ENCODE measurements around the gene STXBP6.
"Not testable (repeated sequence)": the region's sequence is repeated elsewhere in the genome, so short reads cannot be mapped to it uniquely, and the experiment has no call there.

The STXBP6 gene

DNA sequence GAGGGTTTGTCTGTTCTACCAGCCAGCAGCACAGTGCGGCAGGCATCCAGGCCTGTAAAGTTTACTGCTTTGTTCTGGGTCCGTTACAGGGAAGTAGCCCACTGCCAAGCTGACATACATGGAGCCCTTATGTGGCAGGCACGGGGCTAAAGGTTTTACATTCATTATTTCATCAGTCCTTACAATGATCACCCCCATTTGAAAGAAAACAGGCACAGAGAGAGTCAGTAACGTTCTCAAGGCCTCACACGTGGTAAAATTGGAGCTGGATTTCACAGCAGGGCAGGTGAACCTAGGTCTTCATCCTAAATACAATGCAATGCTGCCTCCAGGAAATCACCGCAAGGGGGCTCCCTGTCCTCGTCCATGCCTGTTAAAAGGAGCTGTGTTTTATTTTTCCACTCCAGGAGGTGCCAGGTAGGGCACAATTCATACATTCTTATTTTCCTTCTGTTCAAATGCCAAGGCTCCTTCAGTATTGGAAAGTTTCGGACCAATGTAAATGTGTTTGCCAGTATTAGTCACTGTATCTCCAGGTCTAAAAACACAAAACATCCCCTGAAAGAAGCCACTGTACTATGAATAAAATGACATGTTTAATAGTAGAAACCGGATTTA is 243.8 kb downstream of the STXBP6 start:
- ChIA-PET CTCF (interaction anchor here (0.8 to 6.2 kb wide), 6 partner anchors 10 to 346 kb away, joined by 3 to 49 read pairs (median 6); no protein-coding TSS in a partner anchor), POLR2A (no interaction called here)
- peak; percentile 5 for DNase-seq (ENCODE audit: low read depth, low spot score)
- no peak overlapping the region for H3K4me3 ChIP-seq (ENCODE audit: low read depth, low read length)
- TF ChIP-seq, protein P1, sequence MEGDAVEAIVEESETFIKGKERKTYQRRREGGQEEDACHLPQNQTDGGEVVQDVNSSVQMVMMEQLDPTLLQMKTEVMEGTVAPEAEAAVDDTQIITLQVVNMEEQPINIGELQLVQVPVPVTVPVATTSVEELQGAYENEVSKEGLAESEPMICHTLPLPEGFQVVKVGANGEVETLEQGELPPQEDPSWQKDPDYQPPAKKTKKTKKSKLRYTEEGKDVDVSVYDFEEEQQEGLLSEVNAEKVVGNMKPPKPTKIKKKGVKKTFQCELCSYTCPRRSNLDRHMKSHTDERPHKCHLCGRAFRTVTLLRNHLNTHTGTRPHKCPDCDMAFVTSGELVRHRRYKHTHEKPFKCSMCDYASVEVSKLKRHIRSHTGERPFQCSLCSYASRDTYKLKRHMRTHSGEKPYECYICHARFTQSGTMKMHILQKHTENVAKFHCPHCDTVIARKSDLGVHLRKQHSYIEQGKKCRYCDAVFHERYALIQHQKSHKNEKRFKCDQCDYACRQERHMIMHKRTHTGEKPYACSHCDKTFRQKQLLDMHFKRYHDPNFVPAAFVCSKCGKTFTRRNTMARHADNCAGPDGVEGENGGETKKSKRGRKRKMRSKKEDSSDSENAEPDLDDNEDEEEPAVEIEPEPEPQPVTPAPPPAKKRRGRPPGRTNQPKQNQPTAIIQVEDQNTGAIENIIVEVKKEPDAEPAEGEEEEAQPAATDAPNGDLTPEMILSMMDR (IDR thresholded peaks at IDR 0.05; ENCODE audit: insufficient read depth, low read length, missing control alignments): peak; percentile 88

DNA sequence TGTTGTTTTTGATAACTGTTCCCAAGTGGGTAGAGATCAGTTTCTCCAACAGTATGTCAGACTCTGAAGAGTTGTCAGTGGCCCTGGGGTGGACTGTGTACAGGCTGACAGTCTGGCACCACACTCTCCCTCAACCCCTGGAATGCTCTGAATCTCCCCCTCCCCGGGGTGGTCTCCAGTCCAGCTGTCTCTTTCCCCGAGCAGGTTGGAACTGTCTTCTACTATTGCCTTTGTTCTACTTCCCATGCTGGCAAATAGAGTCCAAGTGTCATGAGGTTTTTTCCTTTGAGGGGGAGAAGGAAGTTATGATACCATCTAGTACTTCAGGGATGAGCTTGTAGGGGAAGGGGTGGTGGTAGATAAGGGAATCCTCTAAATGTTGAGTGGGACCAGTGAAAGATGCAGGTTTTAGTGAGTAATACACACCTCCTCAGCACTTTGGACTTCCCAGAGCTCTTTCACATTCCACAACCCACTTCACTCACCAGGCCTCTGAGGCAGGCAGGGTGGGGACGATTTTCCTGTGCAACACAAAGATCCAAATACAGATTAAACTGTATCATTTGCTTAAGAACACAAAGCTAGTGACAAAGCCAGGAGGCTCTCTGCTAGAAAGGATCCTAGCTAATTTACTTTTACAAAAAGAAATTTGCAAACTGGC is 245.3 kb downstream of the STXBP6 start:
- DNase-seq (ENCODE audit: low read depth, low spot score): no peak
- H3K4me3 ChIP-seq (ENCODE audit: low read depth, low read length): no peak overlapping the region
- TF ChIP-seq, protein P1 (IDR thresholded peaks at IDR 0.05; ENCODE audit: insufficient read depth, low read length, missing control alignments): no peak
- ChIA-PET CTCF (interaction anchor here (1.3 to 6.2 kb wide), 3 partner anchors 16 to 329 kb away, joined by 4 to 49 read pairs (median 4); no protein-coding TSS in a partner anchor), POLR2A (no interaction called here)

DNA sequence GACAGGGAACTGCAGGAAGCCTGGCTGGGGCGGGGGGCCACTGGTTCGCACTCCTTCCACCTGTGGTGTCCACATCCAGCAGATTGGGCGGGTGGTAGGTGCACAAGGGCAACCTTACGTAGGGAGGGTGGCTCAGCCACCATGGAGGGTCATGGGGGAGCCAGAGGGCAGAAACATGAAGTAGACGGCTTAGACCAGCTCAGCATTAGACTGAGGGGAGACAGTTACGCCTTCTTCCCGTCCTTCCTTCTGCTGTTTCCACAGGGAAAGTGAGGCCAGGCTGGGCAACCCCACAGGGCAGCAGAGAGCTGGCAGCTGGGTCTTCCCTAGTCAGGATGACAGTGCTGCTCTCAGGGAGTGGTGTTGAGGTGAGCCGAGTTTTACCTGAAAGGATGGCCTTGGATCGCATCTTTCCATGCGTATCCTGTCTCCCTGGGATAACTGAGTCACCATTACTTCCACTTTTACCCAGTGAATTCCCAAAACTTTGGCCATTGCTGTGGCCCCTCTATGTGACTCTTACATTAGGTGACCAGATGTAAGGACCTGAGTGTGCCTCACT is 245.9 kb downstream of the STXBP6 start:
- H3K4me3 ChIP-seq (ENCODE audit: low read depth, low read length): no peak overlapping the region
- TF ChIP-seq, protein P1 (IDR thresholded peaks at IDR 0.05; ENCODE audit: insufficient read depth, low read length, missing control alignments): no peak
- ChIA-PET CTCF (interaction anchor here (6.2 kb wide), 1 partner anchor 329 kb away, joined by 49 read pairs; no protein-coding TSS in a partner anchor), POLR2A (no interaction called here)
- no peak for DNase-seq (ENCODE audit: low read depth, low spot score)

DNA sequence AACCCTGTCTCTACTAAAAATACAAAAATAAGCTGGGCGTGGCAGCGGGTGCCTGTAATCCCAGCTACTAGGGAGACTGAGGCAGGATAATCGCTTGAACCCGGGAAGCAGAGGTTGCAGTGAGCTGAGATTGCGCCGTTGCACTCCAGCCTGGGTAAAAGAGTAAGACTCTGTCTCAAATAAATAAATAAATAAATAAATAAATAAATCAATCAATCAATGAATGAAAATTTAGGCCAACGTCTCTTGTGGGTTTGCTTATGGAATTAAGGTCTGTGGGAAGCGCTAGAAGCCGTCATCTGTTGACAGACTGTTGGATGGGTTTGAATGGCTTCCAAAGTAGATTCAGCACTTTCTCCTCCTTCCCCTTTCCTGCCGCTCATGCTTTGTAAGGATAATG is 246.5 kb downstream of the STXBP6 start:
- H3K4me3 ChIP-seq (ENCODE audit: low read depth, low read length); DNase-seq (ENCODE audit: low read depth, low spot score); POLR2A ChIA-PET; CTCF ChIA-PET: not testable (repeated sequence)

DNA sequence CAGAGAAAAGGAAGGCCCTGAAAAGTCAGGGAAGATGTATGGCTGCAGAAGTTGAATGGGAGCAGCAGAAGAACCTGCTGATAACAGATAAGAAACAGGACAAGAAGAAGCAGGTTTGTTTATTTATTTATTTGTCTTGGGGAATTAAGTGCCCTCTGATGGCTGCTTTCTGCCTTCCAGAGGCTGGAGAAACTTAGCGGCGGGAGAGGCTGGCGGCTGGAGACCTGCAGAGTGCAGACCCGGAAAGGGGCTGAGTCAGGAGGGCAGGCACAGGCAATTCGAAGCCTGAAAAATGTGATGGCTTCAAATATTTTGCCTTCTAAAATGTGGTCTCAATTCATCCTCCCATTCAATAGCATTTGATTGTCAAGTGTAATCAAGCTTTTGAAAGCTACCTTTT is 247.7 kb downstream of the STXBP6 start:
- TF ChIP-seq, protein P1 (IDR thresholded peaks at IDR 0.05; ENCODE audit: insufficient read depth, low read length, missing control alignments): no peak
- no peak overlapping the region for H3K4me3 ChIP-seq (ENCODE audit: low read depth, low read length)
- DNase-seq (ENCODE audit: low read depth, low spot score): no peak
- ChIA-PET CTCF (no interaction called here), POLR2A (no interaction called here)

DNA sequence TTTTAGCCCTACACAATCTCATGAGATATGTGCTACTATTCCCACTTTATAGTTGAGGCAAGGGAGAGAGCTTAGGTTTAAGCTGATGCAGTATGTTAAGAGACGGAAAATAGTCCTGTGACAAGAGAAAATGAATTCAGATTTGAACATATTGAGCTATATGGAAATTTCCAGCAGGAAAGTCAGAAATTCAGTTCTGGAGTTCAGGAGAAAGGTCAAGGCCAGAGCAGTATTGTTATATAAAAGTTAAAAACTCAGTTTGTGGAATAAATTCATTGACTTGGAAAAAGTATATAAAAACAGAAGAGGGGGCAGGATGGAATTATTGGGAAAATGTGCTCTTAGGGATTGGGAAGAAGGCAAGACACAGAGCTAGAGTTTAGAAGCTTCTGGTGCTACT is 248.9 kb downstream of the STXBP6 start:
- ChIA-PET CTCF (no interaction called here), POLR2A (no interaction called here)
- TF ChIP-seq, protein P1 (IDR thresholded peaks at IDR 0.05; ENCODE audit: insufficient read depth, low read length, missing control alignments): no peak
- DNase-seq (ENCODE audit: low read depth, low spot score): no peak
- no peak overlapping the region for H3K4me3 ChIP-seq (ENCODE audit: low read depth, low read length)
